H1 (cell line): ENCODE data around the gene TNFRSF8. TPM values are rescaled to one million over a fixed set of nuclear protein-coding genes. Genes with fewer than 3 reads are reported as not detected.
A peak's percentile ranks its signal among the peaks of the same experiment; 100 is the strongest.

Source experiments
- CTCF ChIA-PET: fragments of 300-600 bp; sonication (Branson Sonifier 250); formaldehyde crosslinking; loops from one replicate; lab custom pipeline; 2021; ENCODE audit not compliant: partially characterized antibody; lab: Charles Lee
- POLR2A ChIA-PET: fragments of 300-600 bp; sonication (Branson Sonifier 250); formaldehyde crosslinking; loops from one replicate; lab custom pipeline; 2021; ENCODE audit warnings: inconsistent platforms; ENCODE audit not compliant: partially characterized antibody; lab: Charles Lee
- DNase-seq, 2 experiments: peaks; one replicate each; pipeline versions ENCODE4 v3.0.0 to v3.0.0-alpha.2; 2010 to 2022; ENCODE audit warnings: low spot score in 2 of 2, low read depth in 1 of 2, mixed read lengths in 1 of 2
- FAIRE-seq: peaks from 2 replicates; lab custom pipeline; 2011; peaks lifted over from hg19 to GRCh38; lab: Jason Lieb, UNC
- H2AFZ ChIP-seq: 2 replicates; pipeline ENCODE4 v1.8.1; 2012; ENCODE audit warnings: low read length, inconsistent platforms
- H2AK5ac ChIP-seq: 2 replicates; pipeline ENCODE4 v1.6.1; 2013; ENCODE audit warnings: low read depth, low read length
- H2BK120ac ChIP-seq: replicated peaks from 2 replicates; pipeline ENCODE3; 2013; ENCODE audit warnings: low read depth, low read length, inconsistent platforms
- H2BK12ac ChIP-seq: 2 replicates; pipeline ENCODE4 v1.6.1; 2013; ENCODE audit warnings: low read depth, low read length
- H2BK15ac ChIP-seq: 2 replicates; pipeline ENCODE4 v1.6.1; 2013; ENCODE audit warnings: low read length
- H2BK20ac ChIP-seq: 2 replicates; pipeline ENCODE4 v1.6.1; 2013; ENCODE audit warnings: low read length
- H2BK5ac ChIP-seq: 2 replicates; pipeline ENCODE4 v1.6.1; 2013; ENCODE audit warnings: low read depth, low read length
- H3K14ac ChIP-seq: 2 replicates; pipeline ENCODE4 v1.6.1; 2013; ENCODE audit warnings: inconsistent platforms; ENCODE audit not compliant: insufficient read length
- H3K18ac ChIP-seq: 2 replicates; pipeline ENCODE4 v1.6.1; 2013; ENCODE audit warnings: low read length; ENCODE audit errors: extremely low read depth
- H3K23ac ChIP-seq: 2 replicates; pipeline ENCODE4 v1.6.1; 2013; ENCODE audit warnings: inconsistent platforms; ENCODE audit not compliant: insufficient read length
- H3K23me2 ChIP-seq: 2 replicates; pipeline ENCODE4 v1.6.1; 2013; ENCODE audit warnings: low read depth, low read length
- H3K27ac ChIP-seq: 2 replicates; pipeline ENCODE4 v1.6.1; 2011; ENCODE audit warnings: low read depth, low read length, inconsistent platforms
- H3K27me3 ChIP-seq, 4 experiments: replicated peaks in 1 of 4; 1 replicate in 1 of 4; 2 replicates in 3 of 4; pipeline versions ENCODE4 v1.6.1 to v1.8.1; 2011 to 2013; ENCODE audit warnings: low read length in 3 of 4, mild to moderate bottlenecking in 3 of 4, inconsistent platforms in 2 of 4, mixed read lengths in 2 of 4, moderate library complexity in 1 of 4; ENCODE audit not compliant: control insufficient read depth in 3 of 4, insufficient read depth in 3 of 4; ENCODE audit errors: extremely low read depth in 1 of 4
- H3K36me3 ChIP-seq, 4 experiments: 2 replicates each; pipeline versions ENCODE4 v1.6.1 to v1.8.1; 2011 to 2013; ENCODE audit warnings: mild to moderate bottlenecking in 4 of 4, low read length in 3 of 4, moderate library complexity in 2 of 4, control low read depth in 1 of 4, inconsistent platforms in 1 of 4; ENCODE audit not compliant: insufficient read depth in 4 of 4, control insufficient read depth in 2 of 4
- H3K4ac ChIP-seq: replicated peaks from 2 replicates; pipeline ENCODE3; 2013; ENCODE audit warnings: low read length, low read depth, mixed read lengths, inconsistent platforms; ENCODE audit not compliant: insufficient read length
- H3K4me1 ChIP-seq, 4 experiments: replicated peaks in 1 of 4; 1 replicate in 1 of 4; 2 replicates in 3 of 4; pipeline versions ENCODE4 v1.6.1 to v1.8.1; 2011 to 2013; ENCODE audit warnings: low read length in 3 of 4, inconsistent platforms in 2 of 4, mixed read lengths in 1 of 4; ENCODE audit not compliant: insufficient read depth in 4 of 4, control insufficient read depth in 3 of 4
- H3K4me2 ChIP-seq, 2 experiments: 2 replicates each; pipeline versions ENCODE4 v1.6.1 to v1.8.1; 2011 to 2013; ENCODE audit warnings: low read depth in 2 of 2, low read length in 2 of 2, control low read depth in 1 of 2, inconsistent platforms in 1 of 2, mild to moderate bottlenecking in 1 of 2; ENCODE audit not compliant: insufficient read depth in 1 of 2
- H3K4me3 ChIP-seq, 4 experiments: fragments of 200-600, 300-600 bp in 1 of 4; sonication (generic), shearing (Covaris generic), sonication (Bioruptor Twin) in 1 of 4; 2 replicates each; pipeline versions ENCODE4 v1.5.1 to v1.8.1; 2011 to 2016; ENCODE audit warnings: low read length in 4 of 4, low read depth in 3 of 4, control low read depth in 2 of 4, inconsistent platforms in 2 of 4, mild to moderate bottlenecking in 2 of 4, mixed read lengths in 1 of 4, moderate library complexity in 1 of 4; ENCODE audit not compliant: insufficient read depth in 2 of 4; ENCODE audit errors: extremely low read depth in 1 of 4
- H3K56ac ChIP-seq: replicated peaks from 2 replicates; pipeline ENCODE3; 2013; ENCODE audit warnings: low read depth, mild to moderate bottlenecking, mixed read lengths, low read length, inconsistent platforms; ENCODE audit not compliant: insufficient read length
- H3K79me1 ChIP-seq: 2 replicates; pipeline ENCODE4 v1.6.1; 2013; ENCODE audit warnings: low read depth, low read length, control low read depth
- H3K79me2 ChIP-seq, 2 experiments: 2 replicates each; pipeline versions ENCODE4 v1.6.1 to v1.8.1; 2012 to 2013; ENCODE audit warnings: low read length in 2 of 2, mild to moderate bottlenecking in 2 of 2, inconsistent platforms in 1 of 2; ENCODE audit not compliant: insufficient read depth in 2 of 2, control insufficient read depth in 1 of 2
- H3K9ac ChIP-seq, 4 experiments: replicated peaks in 1 of 4; 1 replicate in 1 of 4; 2 replicates in 3 of 4; pipeline versions ENCODE4 v1.6.1 to v1.8.1; 2011 to 2013; ENCODE audit warnings: low read depth in 3 of 4, low read length in 3 of 4, control low read depth in 2 of 4, mild to moderate bottlenecking in 2 of 4, moderate library complexity in 2 of 4, inconsistent platforms in 1 of 4; ENCODE audit errors: extremely low read depth in 1 of 4
- H3K9me3 ChIP-seq, 2 experiments: 2 replicates each; pipeline versions ENCODE4 v1.6.1 to v1.8.1; 2012 to 2013; ENCODE audit warnings: mild to moderate bottlenecking in 2 of 2, moderate library complexity in 2 of 2, control low read depth in 1 of 2, inconsistent platforms in 1 of 2, low read depth in 1 of 2, low read length in 1 of 2, mixed read lengths in 1 of 2; ENCODE audit not compliant: insufficient read depth in 2 of 2
- H4K20me1 ChIP-seq, 2 experiments: replicated peaks in 1 of 2; 2 replicates each; pipeline versions ENCODE3 to v1.8.1; 2011 to 2013; ENCODE audit warnings: inconsistent platforms in 2 of 2, low read length in 2 of 2, mild to moderate bottlenecking in 1 of 2; ENCODE audit not compliant: insufficient read depth in 2 of 2, control insufficient read depth in 1 of 2
- H4K5ac ChIP-seq: 2 replicates; pipeline ENCODE4 v1.6.1; 2013; ENCODE audit warnings: low read length, low read depth, mixed read lengths, inconsistent platforms; ENCODE audit not compliant: insufficient read length
- H4K8ac ChIP-seq: 2 replicates; pipeline ENCODE4 v1.8.0; 2013; ENCODE audit warnings: mild to moderate bottlenecking, moderate library complexity, low read length, inconsistent platforms; ENCODE audit not compliant: insufficient read depth; ENCODE audit errors: extremely low read depth
- H4K91ac ChIP-seq: replicated peaks from 2 replicates; pipeline ENCODE3; 2013; ENCODE audit warnings: low read length, mixed read lengths, inconsistent platforms; ENCODE audit not compliant: insufficient read length
- CREB1 ChIP-seq: IDR thresholded peaks from 2 replicates; pipeline ENCODE4 v1.6.1; 2012; ENCODE audit warnings: inconsistent platforms
- HDAC2 ChIP-seq, 2 experiments: fragments of 300-600 bp in 1 of 2; sonication (generic) in 1 of 2; IDR thresholded peaks; 2 replicates each; pipeline ENCODE4 v1.6.1; 2011 to 2012; ENCODE audit warnings: low read depth in 2 of 2, low read length in 2 of 2, mild to moderate bottlenecking in 2 of 2, moderate library complexity in 2 of 2, borderline replicate concordance in 1 of 2, inconsistent platforms in 1 of 2
- KDM1A ChIP-seq: fragments of 200-600, 300-600 bp; sonication (generic); IDR thresholded peaks from 2 replicates; pipeline ENCODE4 v1.7.1; 2016; ENCODE audit warnings: mild to moderate bottlenecking, low read length, borderline replicate concordance
- KDM4A ChIP-seq: IDR thresholded peaks from one replicate; pipeline ENCODE4 v1.7.1; 2012; ENCODE audit warnings: low read depth, mild to moderate bottlenecking, moderate library complexity, low read length, inconsistent platforms; ENCODE audit not compliant: severe bottlenecking
- SP2 ChIP-seq: IDR thresholded peaks from 2 replicates; pipeline ENCODE4 v1.6.1; 2012; ENCODE audit warnings: mild to moderate bottlenecking, low read length, inconsistent platforms
- WGBS, 2 experiments: shearing (Covaris generic) in 1 of 2; methylation state at CpG; one replicate each; pipeline versions ENCODE4 v1.1.6 to v1.1.7; 2013 to 2015; ENCODE audit warnings: low lambda C conversion rate in 2 of 2, mixed read lengths in 2 of 2, inconsistent platforms in 1 of 2, low coverage in 1 of 2, missing lambda C conversion rate in 1 of 2; ENCODE audit not compliant: insufficient replicate concordance in 2 of 2, insufficient coverage in 1 of 2, insufficient read length in 1 of 2; ENCODE audit errors: extremely low coverage in 1 of 2, missing lambda C conversion rate in 1 of 2; 5-methylcytosine and 5-hydroxymethylcytosine counted together
- polyA plus RNA-seq, 7 experiments: library from polyadenylated mRNA; depleted of rRNA in 3 of 7; stranded (reverse) in 5 of 7; unstranded in 2 of 7; fragments of >200 nt in 5 of 7; fragments of 200-250 nt in 2 of 7; gene quantifications; 1 replicate in 5 of 7; 2 replicates in 1 of 7; 4 replicates in 1 of 7; pipeline versions ENCODE4 v1.2.1 to v1.2.3, GENCODE V29; 2011 to 2013; ENCODE audit warnings: missing spikeins in 2 of 7, mixed read lengths in 2 of 7
- total RNA-seq: library from RNA; stranded (reverse); fragmentation: NEBNext Ultra II Directional; extraction: Animal tissue kit (Norgen Biotek cat#: 25700); gene quantifications from 2 replicates; pipeline ENCODE4 v1.2.1, GENCODE V29; 2021

The TNFRSF8 gene
- total and polyA plus RNA-seq, 2 of the 8 experiments (the other 6 are each of a cell fraction or from before 2014, with no cell fraction given): 23.2 to 32.7 TPM

GRCh38 chr1:12146343-12147112, 83.4 kb downstream of the TNFRSF8 start:
- H4K8ac ChIP-seq: no peak overlapping the region
- peak overlapping the region; percentile 55; the same call in 1 of the 2 replicates for H2BK5ac ChIP-seq
- H3K18ac ChIP-seq: peak overlapping the region; percentile 24; the same call in 1 of the 2 replicates
- 0 out of 7 replicates have a peak overlapping the region, but pooled peaks of 1 of the 4 experiments have one; percentile 2 for H3K9ac ChIP-seq
- H3K27me3 ChIP-seq: no peaks in the 10 kb centered on the region
- TF ChIP-seq HDAC2 (IDR thresholded peaks at IDR 0.05; ENCODE audit: borderline replicate concordance in 1 of 2, low read depth in 2 of 2, low read length in 2 of 2) (no peak), SP2 (no peak), CREB1 (no peak), KDM4A (no peak), KDM1A (no peak)
- no peak overlapping the region for H3K4me3 ChIP-seq
- H3K56ac ChIP-seq: no peak overlapping the region
- no peak overlapping the region for H2AFZ ChIP-seq
- H3K4me1 ChIP-seq: peaks cover 0 to 5% (median 3%) of the 10 kb centered on the region in 4 experiments; a peak in 5 of 7 replicates
- no peaks in the 10 kb centered on the region for H3K23me2 ChIP-seq
- POLR2A ChIA-PET: interaction anchor here (0.8 kb wide), 1 partner anchor 9 kb away, joined by 4 read pairs; no protein-coding TSS in a partner anchor
- H2AK5ac ChIP-seq: no peak overlapping the region
- DNase-seq (no peak), FAIRE-seq (no peak)
- no peak overlapping the region for H3K4ac ChIP-seq
- H2BK20ac ChIP-seq: no peak overlapping the region
- no peak overlapping the region for H3K23ac ChIP-seq
- H3K4me2 ChIP-seq: no peak overlapping the region
- no peaks in the 10 kb centered on the region; a peak in 2 of 8 replicates for H3K36me3 ChIP-seq
- no peaks in the 10 kb centered on the region; a peak in 1 of 4 replicates for H3K9me3 ChIP-seq
- no peak overlapping the region for H4K91ac ChIP-seq
- H4K20me1 ChIP-seq: peaks cover 0 to 2% of the 10 kb centered on the region in 2 experiments
- no peaks in the 10 kb centered on the region for H3K79me2 ChIP-seq
- H4K5ac ChIP-seq: no peak overlapping the region
- CTCF ChIA-PET: interaction anchor here (0.6 to 9.2 kb wide), 7 partner anchors 16 to 130 kb away, joined by 3 to 79 read pairs (median 4); no protein-coding TSS in a partner anchor
- no peak overlapping the region for H3K27ac ChIP-seq
- 0 out of 2 replicates have a peak overlapping the region, but pooled peaks have one; percentile 31 for H2BK15ac ChIP-seq
- H2BK12ac ChIP-seq: peak overlapping the region; percentile 29; the same call in 1 of the 2 replicates
- H3K79me1 ChIP-seq: no peaks in the 10 kb centered on the region
- 85% methylated on average over 20 of the region's 20 CpGs; no CpG with 5 or more reads in 1 of the 2 experiments for WGBS, 2 experiments
- H3K14ac ChIP-seq: no peak overlapping the region
- no peak overlapping the region for H2BK120ac ChIP-seq
